HL-60/S4 treated with retinoic acid at 250 ng/mL for 4 days and 3 days (cell line): ENCODE data around the gene SNX32.

Experiments
- in situ Hi-C: fragments of 300-500 bp; cut with MboI; formaldehyde crosslinking; loops from 2 replicates; pipeline ENCODE4 v1.7.0; 2022; ENCODE audit warnings: low sequenced_read_pairs

The SNX32 gene

DNA sequence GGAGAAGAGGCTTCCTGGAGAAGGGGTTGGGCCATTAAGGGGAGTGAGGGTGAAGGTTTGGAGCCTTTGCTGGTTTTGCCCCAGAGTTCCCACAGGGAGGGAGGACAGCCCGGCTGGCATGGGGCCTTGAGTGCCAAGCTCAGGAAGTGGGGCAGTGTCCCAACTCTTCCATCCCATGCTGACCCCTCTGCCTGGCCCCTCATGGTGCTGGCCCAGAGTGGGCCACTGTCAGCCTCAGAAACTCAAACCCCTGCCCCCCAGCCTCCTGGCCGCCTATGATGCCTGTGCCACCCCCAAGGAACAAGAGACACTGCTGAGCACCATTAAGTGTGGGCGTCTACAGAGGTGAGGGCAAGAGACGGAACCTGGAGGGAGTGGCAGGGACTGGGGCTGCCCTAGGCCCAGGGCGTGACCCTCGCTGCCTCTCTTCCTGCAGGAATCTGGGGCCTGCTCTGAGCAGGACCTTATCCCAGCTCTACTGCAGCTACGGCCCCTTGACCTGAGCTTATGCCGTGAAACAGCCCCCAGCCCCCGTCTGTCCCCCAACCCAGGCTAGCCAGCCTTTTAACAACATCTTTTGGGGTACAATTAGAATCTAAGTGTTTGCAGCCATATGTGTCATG lies 31.9 kb downstream of the SNX32 start:
- in situ Hi-C loops: no loop called here

DNA sequence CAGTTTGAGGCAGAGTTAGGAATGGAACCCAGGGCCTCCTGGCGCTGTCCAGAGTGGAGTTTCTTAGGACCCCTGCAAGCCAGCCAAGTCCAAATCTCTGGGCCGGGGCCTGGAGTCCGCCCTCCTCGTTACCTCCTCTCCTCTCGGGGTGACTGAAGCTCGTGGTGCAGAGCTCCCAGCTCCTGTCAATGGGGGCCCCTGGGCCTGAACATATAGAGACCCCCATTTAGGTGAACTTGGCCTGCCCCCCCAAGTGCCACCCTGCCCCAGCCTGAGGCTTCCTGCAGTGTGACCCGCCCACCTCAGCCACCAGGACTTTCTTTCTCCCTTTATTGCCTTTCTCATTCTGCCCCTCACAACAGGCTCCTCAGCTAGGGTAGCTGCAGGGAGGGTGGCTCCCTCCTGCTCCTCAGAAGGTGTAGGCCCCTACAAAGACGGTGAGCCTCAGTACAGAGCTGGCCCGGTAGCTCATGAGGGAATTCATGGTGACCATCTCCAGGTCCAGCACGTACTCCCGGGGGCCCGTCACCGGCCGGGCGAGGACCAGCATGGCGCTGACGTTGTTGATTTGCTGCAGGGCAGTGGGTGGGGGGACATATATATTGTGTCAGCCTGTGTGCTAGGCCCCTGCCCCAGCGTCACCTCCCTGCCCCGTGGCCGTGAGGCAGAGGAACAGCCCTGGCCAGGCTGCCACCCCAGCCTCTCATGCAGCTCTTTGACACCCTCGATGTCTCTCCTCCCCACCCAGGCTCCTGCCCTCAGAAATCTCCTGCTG lies 32.9 kb downstream of the SNX32 start:
- in situ Hi-C loops: no loop called here

DNA sequence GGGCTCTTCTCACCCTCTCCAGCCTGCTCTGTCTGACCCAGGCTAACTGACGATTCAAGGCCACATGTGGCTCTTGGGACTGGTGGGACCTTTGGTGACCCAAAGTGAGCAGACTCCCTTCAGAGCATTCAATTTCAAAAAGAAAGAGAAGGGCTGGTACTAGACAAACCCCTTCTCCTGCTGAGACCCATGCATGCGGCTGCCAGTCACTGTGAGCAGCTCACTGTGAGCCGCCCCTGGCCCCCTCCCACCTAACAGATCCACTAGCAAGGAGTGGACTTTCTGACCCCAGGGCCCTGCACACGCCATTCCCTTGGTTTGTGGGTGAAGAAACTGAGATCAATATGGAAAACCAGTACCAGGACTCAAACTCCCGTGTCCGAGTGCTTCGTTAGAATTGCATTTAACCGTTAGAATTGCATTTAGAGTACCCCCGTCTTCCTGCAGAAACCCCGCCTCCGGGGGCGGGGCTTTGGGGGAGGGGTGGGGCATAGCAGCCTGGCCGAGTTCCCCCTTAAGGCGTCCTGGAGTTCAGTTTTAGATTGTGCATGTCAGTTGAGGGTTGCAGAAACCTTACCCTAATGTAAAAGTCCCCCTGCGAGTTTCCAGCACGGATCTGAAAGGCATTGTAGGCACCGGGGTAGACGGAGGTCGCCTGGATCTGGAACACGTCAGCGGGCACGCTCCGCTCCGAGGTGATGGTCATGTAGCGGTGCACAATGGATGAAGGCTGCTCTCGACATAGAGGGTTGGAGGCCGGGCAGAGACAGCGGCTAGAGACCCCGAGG lies 33.7 kb downstream of the SNX32 start:
- in situ Hi-C loops: no loop called here

DNA sequence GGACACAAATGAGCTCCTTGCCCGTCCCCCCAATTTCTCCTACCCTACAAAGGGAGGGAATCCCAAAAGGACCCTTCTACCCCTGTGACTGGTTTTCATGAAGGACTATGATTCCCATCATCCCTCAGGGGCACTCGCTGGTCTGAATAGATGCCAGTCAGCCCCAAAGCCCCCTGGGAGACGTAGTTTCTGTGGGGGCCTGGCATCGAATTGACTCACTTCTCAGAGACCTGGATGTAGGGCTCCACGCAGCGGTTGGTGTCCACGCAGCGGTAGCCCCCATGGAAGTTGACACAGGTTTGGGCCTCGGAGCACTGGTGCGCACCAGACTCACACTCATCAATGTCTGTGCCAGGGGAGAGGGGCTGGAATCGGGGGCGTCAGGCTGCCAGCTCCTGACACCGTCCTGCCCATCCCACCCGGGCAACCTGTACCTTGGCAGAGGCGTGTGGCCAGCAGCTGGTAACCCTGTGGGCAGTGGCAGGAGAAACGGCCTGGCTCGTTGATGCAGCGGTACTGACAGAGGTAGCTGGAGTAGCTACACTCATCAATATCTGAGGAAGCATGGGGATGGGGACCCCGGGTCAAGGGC lies 34.4 kb downstream of the SNX32 start:
- in situ Hi-C loops: no loop called here

DNA sequence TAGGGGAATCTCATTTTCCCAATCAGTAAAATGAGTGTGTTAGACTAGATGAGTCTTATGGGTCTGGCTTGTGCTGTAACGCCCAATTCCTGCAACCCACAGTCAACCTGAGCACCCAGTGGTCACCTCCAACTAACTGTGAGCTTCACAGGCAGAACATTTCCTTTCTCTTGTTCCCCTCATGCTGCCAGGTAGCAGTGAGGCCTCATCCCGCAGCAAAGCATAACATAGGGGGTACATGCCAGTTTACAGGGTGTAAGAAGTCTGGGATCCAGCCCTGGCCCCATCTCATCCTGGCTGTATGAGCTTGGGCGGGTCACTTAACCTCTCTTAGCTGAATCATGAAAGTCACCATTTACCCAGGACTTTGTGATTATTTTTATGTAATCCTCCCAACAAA lies 35.1 kb downstream of the SNX32 start:
- in situ Hi-C loops: no loop called here

DNA sequence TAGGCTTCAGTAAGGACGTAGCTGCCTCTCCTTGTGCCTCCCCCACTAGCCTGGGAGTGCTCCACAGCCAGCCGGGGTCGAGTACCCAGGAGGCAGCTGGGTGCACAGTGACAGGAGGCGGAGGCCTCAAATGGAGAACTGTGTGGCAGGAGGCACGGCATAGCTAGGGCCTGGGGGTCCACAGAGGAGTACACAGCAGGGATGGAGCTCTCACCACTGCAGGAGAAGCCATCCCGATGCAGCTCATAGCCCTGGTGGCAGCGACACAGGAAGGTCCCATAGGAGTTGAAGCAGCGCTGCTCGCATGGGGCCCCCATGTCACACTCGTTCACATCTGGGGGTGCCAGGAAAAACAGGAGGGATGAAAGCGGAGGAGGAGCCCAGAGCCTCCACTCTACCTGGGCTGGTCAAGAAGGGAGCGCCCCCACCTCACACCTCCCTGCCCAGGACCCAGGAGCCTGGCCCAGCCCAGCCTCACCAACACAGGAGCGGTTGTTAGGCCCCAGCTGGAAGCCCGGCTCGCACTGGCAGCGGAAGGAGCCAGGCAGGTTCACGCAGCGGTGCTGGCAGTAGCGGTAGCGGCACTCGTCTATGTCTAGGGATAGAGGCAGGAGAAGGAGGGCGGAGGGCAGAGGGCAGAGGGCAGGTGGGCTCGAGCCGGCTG lies 36.0 kb downstream of the SNX32 start:
- in situ Hi-C loops: loop anchor here (10.0 kb wide), 1 partner anchor 115 kb away; no protein-coding TSS in a partner anchor

DNA sequence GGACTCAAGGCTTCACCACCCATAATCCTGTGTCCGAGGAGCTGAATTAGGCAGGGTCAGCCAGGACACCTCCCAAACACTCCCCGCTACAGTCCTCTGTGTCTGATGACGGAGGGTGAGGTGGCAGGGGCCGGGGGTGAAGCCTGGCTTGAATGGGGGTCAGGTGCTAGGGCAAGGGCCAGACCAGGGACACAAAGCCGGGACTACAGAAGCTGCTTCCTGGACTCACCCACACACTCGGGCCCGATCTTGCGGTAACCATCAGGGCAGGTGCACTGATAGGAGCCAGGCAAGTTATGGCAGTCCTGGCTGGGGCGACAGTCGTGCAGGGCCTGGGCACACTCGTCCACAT lies 36.5 kb downstream of the SNX32 start:
- in situ Hi-C loops: loop anchor here (10.0 kb wide), 1 partner anchor 115 kb away; no protein-coding TSS in a partner anchor

DNA sequence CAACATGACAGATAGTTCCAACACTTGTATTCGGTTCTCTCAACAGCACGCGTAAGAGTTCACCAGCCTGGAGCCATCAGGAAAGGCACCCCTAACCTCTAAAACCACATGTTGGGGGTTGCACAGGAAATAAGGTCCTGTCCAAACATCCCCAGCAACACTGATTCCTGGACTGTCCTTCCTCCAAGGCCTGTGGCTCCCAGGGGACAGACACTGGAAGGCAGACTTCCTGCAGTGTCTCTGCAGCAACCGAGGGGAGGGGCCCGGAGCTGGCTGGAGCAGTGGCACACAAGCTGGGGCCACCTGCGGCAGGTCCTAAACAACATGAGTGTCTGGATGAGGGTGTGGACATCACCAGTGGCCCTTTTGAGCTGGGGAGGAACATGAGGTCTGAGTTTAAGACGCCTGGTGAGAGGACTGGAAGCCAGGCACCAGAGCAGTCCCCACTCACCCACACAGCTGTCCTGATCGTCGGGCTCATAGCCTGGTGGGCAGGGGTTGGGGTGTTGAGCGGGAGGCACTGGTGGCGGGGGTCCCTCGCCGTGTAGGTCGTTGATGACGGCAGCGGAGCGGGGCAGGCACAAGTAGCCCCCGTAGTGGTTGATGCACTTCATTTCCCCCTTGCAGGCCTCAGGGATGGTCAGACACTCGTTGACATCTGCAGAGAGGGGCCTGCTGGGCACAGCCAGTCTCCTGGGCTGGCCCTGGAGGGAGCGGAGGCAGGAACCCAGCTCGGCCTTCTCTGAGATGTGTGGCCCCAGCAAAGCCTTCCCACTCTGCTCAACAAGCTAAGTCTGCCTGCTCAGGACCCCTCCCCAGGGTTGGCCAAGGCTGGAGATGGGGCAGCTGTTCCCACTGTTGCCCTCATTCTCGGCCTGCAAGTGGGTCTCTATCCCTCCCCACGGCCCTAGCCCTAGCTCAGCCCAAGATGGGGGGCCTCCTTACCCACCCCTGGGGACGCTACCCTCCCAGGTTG lies 37.2 kb downstream of the SNX32 start:
- in situ Hi-C loops: loop anchor here (10.0 kb wide), 1 partner anchor 114 kb away; no protein-coding TSS in a partner anchor

DNA sequence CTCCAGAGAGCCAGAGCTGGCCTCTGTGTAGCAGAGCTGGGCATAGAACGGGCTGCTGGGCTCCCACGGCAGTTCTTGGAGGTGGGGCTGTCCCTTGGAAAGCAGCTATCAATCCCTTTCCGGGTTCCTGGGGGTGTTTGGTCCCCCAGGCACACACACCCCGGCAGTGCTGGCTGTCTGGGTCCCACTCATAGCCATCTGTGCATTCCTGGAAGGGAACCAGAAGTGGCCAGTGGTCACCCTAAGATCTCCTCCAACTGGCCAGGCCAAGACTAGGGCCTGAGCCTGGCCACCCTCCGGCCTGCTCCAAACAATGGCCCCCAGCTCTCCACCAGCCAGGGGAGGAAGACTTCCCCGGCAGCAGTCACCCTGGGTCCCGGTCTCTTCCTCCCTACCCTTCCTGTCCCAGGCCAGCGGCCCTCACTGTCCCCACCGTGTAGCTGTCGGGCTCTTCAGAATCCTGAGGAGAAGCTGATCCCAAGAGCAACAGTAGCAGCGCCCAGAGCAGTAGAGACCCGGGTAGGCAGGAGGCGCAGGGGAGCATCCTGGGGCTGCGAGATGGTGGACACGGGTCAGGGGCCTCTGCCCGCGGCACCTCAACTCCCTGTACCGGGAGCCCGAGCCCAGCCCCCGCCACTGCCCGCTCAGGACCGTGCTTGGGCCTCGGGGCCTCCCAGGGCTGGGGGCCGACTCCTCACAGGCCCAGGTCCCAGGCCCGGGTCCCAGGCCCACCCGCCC lies 38.2 kb downstream of the SNX32 start:
- in situ Hi-C loops: loop anchor here (10.0 kb wide), 1 partner anchor 113 kb away; no protein-coding TSS in a partner anchor

DNA sequence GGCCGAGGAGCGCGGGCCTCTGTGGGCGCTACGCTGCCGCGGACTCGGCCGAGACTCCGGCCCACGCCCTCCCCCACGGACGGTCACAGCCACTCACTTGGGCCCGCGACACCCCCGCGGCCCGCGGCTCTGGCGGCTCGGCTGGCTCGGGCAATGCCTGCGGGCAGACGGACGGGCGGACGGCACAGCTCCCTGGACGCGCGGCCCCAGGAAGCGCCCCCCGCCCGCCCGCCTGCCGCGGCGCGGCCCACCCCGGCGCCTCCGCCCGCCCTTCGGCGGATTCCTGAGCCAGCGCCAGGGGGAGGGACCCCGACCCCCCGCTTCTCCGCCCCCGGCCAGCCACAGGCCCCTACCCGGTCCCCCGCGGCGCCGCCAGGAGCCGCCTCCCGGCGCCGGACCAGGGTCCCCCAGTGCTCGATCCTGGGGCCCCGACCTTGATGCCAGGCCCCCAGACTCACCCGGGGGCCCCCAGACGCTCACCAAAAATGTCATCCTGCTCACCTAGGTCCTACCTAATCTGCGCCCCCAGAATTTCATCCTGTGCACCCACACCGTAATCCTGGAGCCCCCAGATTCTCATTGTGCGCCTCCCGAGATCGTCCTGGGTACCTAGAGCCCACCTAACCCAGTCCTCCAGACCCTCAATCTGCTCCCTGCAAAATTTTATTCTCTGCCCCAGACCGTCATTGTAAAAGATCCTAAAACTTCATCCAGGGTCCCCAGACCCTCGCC lies 39.0 kb downstream of the SNX32 start, which contains the start of gene EFEMP2:
Gene EFEMP2 (minus strand): TSS at position 215 of the 732 bp plus-strand sequence. CDS start 446 bp downstream, outside the sequence.
- in situ Hi-C loops: loop anchor here (10.0 kb wide), 1 partner anchor 112 kb away; no protein-coding TSS in a partner anchor

DNA sequence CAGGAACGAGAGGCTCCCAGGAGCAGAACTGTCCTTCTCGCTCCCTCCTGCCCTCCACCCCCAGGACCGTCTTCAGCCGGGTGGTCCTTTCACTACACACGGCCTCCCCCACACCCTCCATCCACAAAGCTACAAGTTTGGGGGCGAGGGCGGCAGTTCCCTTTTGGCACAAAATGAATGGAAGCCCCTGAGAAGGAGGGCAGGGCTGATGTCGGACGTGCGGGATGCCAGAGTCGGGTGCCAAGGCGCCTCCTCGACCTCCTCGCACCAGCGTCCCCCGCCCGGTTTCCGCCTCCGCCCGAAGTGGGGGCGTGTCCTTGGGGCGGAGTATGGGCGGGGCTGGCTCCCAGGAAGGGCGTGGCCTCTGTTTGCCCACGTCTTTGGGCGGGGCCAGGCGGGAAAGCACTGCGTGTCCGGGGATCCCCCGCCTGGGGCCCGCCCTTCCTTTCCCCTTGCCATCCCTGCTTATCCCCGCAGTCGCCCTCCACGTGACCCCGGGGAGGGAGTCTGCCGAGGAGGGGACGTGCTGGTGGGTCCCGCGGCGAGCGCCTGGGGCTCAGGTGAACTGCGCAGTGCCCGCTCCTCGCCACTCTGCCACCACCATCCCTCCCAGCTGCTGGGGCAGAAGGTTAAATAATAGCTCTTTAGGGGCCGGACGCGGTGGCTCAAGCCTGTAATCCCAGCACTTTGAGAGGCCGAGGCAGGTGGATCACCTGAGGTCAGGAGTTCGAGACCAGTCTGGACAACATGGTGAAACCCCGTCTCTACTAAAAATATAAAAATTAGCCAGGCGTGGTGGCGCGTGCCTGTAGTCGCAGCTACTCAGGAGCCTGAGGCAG lies 39.8 kb downstream of the SNX32 start:
- in situ Hi-C loops: loop anchor here (10.0 kb wide), 1 partner anchor 111 kb away; no protein-coding TSS in a partner anchor

DNA sequence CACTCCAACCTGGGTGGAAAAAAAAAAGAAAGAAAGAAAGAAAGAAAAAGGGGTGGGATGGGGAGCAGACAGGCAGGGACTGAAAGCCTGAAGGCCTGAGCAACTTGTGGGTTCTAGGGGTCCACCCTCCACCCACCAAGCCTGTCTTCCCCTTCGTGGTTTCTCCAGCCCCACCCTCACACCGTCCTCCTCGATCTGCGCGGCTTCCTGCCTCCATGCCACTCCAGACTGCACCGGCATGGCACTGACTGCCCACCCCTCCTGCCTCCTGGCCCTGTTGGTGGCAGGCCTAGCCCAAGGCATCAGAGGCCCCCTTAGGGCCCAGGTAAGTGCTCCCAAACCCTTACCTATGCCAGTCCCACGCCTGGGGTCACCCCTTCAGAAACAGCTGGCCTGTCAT lies 45.9 kb downstream of the SNX32 start, which contains the start of gene CTSW:
Gene CTSW (plus strand): TSS at position 221 of the 400 bp plus-strand sequence. CDS start 18 bp downstream, at position 239.
- in situ Hi-C loops: loop anchor here (10.0 kb wide), 1 partner anchor 105 kb away; no protein-coding TSS in a partner anchor

DNA sequence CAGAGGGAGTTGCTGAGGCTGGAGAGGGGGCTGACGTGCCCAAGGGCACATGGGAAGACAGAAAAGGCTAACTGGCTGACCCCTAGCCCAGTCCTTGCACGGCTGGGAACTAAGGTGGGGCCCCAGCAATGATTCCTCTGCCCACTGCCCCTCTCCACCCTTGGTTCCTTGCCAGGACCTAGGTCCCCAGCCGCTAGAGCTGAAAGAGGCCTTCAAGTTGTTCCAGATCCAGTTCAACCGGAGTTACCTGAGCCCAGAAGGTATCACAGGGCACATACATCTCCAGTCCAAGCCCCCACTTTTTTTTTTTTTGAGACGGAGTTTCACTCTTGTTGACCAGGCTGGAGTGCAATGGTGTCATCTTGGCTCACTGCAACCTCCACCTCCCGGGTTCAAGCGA lies 46.3 kb downstream of the SNX32 start:
- in situ Hi-C loops: no loop called here

DNA sequence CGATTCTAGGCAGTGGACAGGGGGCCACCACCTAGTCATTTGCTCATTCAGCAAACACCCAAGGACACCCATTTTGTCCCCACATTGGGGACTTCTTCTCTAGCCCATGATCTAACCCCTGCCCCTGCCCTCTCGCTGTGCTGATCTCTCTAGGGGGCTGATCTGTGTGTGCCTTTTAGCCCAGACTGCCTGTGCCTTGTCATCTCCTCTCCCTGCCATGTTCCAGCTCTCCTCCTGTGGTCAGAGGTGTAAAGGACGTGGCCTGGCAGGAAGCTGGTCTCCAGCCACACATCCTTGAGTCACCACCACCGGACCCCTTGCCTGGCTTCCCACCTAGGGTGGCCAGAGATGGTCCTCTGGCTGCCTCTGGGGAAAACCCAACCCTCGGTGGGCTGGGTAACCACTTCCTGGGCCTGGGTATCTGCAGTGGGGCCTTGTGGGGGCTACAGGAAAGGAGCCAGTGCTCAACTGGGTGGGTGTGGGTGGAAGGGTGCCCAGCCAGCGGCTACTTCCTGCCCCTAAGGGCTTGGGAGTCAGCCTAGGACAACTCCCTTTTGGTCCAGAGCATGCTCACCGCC lies 47.2 kb downstream of the SNX32 start:
- in situ Hi-C loops: no loop called here

DNA sequence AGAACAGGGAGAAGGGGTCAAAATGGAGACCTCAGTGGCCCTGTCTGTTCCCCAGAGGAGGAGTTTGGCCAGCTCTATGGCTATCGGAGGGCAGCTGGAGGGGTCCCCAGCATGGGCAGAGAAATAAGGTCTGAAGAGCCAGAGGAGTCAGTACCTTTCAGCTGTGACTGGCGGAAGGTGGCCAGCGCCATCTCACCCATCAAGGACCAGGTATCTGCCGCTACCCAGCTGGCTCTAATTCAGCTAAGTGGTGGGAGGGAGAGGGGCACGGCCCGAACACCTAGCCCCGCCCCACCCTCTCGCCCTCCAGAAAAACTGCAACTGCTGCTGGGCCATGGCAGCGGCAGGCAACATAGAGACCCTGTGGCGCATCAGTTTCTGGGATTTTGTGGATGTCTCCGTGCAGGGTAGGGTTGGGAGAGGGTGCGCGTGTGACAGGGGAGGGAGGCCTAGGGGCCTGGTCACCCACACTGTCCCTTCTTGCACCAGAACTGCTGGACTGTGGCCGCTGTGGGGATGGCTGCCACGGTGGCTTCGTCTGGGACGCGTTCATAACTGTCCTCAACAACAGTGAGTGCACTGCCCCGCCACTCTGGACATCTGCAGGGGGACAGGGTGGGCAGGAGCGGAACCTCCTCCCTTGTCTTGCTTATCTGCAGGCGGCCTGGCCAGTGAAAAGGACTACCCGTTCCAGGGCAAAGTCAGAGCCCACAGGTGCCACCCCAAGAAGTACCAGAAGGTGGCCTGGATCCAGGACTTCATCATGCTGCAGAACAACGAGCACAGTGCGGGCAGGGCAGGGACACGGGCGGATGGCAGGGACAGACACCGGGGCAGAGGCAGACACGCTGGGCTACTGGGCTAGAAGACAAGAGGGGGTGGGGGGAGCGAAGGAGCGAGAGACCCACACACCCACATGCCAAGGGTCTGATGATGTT lies 48.6 kb downstream of the SNX32 start:
- in situ Hi-C loops: no loop called here
